ENCODE measurements around the gene C7. TPM values are rescaled to one million over a fixed set of nuclear protein-coding genes. Genes with fewer than 3 reads are reported as not detected.
"Not testable (repeated sequence)": the region's sequence is repeated elsewhere in the genome, so short reads cannot be mapped to it uniquely, and the experiment has no call there.

Gene C7
- total RNA-seq, result 326 TPM
- long read RNA-seq, full-length matches to known transcripts, result 46 of 264 reads
- long read RNA-seq, partial matches to known transcripts, result 200 of 264 reads
- long read RNA-seq, other reads (novel, unspliced or antisense), result 18 of 264 reads

DNA sequence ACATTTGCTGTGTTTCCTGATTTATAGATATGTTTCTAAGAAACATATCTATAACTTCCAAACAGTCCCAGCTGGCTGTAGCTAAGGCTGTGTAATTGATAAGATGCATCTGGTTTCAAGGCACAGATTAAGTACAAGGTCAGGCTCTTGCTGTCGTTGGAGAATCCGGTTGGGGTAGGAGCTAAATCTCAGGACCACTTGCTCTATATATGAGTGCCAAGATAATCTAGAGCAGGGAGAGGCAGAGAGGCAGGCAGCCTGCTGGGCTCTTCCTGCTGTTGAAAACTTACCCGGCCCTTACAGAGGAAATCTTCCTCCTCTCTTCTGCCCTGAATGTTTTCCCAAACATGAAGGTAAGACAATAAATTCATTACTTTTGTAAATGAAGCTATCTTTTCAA lies at the start of gene C7:
Gene C7 (plus strand): TSS at position 234 of the 400 bp plus-strand sequence. CDS start 114 bp downstream, at position 348.
- no peak for DNase-seq (ENCODE audit: low spot score)

DNA sequence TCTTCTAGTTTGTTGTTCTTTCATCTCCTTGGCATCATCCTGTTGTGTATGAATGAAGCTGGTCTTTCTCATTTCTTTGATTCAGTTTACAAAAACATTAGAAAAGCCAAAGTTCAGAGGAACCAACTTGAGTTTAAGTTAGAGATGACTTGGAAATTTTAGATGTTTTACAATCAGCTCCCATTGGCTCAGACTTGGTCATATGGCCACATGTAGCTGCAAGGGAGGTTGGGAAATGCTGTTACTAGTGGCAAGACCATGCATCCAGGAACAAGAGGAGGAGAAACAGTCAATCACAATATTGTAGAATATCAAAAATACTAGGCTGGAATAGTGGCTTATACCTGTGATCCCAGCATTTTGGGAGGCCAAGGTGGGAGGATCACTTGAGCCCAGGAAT lies 48.6 kb upstream of the C7 start:
- DNase-seq (ENCODE audit: low spot score), result no peak

DNA sequence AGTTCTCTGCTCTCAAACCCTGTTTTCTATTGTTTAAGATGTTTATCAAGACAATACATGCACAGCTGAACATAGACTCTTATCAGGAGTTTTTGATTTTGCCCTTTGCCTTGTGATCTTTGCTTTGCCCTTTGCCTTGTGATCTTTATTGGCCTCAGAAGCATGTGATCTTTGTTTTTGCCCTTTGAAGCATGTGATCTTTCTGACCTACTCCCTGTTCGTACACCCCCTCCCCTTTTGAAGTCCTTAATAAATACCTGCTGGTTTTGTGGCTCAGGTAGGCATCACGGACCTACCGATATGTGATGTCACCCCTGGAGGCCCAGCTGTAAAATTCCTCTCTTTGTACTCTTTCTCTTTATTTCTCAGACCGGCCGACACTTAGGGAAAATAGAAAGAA lies 44.3 kb upstream of the C7 start:
- not testable (repeated sequence) for DNase-seq (ENCODE audit: low spot score)

DNA sequence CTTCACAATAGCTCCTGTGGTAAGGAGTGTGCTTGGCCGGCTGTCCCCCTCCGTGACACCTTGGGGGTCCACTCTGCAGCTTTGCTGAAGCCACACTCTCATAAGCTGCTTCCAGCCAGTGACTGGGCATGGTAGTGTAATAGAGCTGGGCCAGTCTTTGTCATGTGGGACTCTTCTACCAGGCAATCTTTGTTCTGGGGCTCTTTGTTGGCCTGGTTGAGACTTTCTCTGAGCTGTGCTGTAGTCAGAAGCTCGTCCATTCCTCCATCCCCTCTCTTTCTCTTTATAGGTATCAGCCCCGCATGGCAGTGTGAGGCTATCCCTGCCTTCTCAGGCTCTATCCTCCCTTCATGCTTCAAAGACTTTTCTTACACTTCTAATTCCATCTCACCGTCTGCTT lies 42.5 kb upstream of the C7 start:
- no peak for DNase-seq (ENCODE audit: low spot score)

GRCh38 chr5:40869384-40869783 lies 39.9 kb upstream of the C7 start:
- DNase-seq (ENCODE audit: low spot score), result no peak

- DNase-seq (ENCODE audit: low spot score), result no peak
Measured at GRCh38 chr5:40871177-40871576, 38.1 kb upstream of the C7 start.

GRCh38 chr5:40872253-40872652 lies 37.0 kb upstream of the C7 start:
- DNase-seq (ENCODE audit: low spot score), result not testable (repeated sequence)

- DNase-seq (ENCODE audit: low spot score), result no peak
Measured at GRCh38 chr5:40873286-40873880, 35.9 kb upstream of the C7 start.

DNA sequence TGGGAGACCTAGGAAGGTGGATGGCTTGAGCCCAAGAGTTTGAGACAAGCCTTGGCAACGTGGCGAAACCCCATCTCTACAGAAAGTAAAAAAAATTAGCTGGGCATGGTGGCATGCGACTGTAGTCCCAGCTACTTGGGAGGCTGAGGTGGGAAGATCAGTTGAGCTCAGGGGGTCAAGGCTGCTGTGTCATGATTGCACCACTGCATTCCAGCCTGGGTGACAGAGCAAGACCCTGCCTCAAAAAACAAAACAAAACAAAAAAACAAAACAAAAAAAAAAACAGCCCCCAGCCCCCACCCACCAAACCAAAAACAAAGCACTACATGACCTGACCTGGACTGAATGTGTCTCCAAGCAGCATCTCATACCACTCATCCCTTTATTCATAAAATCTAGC lies 33.3 kb upstream of the C7 start:
- no peak for DNase-seq (ENCODE audit: low spot score)

- no peak for DNase-seq (ENCODE audit: low spot score)
Measured at GRCh38 chr5:40877371-40877988, 31.8 kb upstream of the C7 start.

DNA sequence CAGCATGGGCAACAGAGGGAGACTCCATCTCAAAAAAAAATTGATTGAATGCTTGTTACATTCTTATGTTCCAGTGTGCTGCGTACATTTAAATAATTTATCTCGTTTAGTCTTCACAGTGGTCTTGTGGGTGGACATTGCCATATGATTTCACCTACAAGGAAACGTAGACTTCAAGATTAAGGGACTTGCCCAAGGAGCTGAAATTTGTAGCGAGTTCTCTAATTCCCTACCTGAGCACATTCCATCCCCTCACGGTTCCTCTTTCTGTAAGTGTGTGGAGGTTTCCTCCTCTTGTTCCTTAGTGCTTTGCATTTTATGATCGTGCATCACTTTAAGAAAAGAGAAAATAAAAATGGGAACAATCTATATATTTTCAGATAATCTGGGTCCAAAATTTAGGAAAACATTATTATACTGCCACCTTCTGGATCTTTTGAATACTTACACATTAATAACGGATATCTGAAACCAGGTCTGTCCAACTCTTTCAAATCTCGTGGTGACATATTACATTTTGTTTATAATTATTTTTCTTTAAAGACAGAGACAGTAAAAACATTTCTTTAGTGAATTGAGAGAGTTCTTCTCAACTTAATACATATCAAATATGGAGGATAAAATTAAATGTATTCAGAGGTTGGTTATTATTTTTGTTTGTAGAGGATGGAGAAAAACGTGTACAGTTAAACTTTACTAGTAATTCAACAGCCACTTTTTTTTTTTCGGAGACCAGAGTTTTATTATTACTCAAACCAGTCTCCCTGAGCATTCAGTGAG lies 29.9 kb upstream of the C7 start:
- DNase-seq (ENCODE audit: low spot score), result no peak

- no peak for DNase-seq (ENCODE audit: low spot score)
Measured at GRCh38 chr5:40882291-40882690, 27.0 kb upstream of the C7 start.

DNA sequence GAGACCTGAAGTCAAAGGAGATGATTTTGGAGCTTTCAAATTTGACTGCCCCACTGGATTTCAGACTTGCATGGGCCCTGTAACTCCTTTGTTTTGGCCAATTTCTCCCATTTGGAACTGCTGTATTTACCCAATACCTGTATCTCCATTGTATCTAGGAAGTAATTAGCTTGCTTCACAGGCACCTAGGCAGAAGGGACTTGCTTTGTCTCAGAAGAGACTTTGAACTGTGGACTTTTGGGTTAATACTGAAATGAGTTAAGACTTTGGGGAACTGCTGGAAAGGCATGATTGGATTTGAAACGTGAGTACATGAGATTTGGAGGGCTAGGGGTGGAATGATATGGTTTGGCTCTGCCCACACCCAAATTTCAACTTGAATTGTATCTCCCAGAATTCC lies 26.2 kb upstream of the C7 start:
- not testable (repeated sequence) for DNase-seq (ENCODE audit: low spot score)

GRCh38 chr5:40895440-40896425 lies 13.6 kb upstream of the C7 start:
- DNase-seq (ENCODE audit: low spot score), result not testable (repeated sequence)

DNA sequence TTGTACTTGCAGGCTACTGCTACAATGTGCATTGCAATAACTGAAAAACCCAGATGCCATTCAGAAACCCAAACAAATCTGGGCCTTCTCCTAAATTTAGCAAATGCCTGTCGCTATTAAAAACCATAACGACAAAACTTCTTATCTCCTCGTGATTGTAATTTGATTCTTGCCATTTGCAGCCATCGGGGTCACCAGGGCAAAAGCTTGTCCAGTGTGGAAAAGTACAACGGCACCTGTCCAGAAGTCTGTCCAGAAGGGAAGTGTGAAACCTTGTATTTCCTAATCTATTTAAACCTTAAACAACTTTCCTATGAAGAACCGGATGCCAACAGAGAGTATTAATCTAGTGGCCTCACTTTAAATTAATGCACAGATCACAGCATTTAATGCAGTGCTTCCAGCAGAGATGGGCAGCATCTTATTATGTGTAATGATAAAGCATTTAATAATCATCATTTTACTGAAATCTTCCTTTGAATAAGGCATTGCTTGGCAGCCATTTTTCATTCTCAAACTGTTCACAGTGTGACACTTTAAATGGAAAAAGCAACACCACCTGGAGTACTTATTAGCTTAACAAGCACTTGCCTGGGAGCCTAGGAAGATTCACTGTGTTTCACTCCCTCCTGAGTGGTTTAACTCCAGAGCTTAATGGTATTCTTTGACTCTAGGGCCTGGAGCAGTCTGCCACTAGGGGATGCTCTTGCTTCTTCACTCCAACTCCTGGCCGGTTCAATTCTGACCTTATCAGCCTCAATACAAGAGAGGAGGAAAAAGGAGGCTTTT lies 4.9 kb upstream of the C7 start:
- no peak for DNase-seq (ENCODE audit: low spot score)

GRCh38 chr5:40904994-40905306 lies 4.3 kb upstream of the C7 start:
- no peak for DNase-seq (ENCODE audit: low spot score)

DNA sequence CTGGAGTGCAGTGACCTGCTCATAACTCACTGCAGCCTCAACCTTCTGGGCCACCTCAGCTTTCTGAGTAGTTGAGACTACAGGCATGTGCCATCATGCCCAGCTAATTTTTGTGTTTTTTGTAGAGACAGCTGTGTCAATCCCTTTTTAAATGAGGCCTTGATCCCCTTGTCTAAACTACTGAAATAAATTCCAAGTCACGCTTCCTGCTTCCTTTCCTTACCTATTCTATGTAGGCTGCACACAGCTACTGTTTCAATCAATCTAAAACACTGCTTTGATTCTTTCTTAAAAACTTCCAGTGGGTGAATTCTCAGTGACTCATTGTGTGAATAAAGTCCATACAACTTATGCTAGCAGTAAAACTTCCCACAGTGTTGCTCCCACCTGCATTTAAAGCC lies 2.9 kb upstream of the C7 start:
- DNase-seq (ENCODE audit: low spot score), result no peak

- DNase-seq (ENCODE audit: low spot score), result no peak
Measured at GRCh38 chr5:40909723-40910122, 426 bp downstream of the C7 start.

DNA sequence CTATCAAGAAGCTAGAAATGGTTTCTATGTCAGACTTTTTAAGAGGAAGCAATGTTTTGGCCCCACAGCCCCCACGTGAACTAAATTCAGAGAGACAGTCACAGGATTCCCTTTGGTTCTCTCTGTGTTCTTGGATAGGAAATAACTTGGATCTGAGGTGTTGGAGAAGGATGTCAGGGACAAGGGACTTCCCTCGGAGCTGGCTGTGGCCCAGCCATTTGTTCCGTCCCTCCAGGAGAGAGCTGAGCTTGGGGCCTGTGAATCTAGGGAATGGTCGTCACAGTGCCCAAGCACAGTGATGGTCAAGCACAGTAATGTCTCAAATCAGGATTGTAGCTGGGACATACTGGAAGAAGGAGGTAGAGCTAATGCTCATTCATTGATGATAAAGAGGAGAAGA lies 2.0 kb downstream of the C7 start:
- DNase-seq (ENCODE audit: low spot score), result no peak

DNA sequence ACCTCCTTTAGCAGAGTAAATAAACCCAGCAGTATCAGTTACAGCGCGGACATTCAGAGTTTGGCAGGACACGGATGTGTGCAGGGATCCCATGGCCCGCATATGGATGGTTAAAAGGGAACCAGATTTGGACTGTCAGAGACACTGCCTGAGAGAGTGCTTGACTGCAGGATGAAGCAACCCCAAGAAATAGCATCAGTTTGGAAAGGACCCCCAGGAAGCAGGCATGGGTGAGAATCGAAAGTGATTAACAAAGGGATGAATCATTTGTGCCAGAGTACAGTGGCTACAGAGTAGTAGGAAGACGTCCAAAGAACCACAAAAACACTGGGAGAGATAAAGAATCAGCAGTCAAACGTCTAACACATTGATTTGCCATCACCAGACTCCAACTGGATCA lies 5.5 kb downstream of the C7 start:
- DNase-seq (ENCODE audit: low spot score), result no peak

Measured in mesenteric fat pad (tissue), 1 donor.